KBM-7 (cell line): ENCODE data around the gene TPSAB1.
"Not testable (repeated sequence)": the region's sequence is repeated elsewhere in the genome, so short reads cannot be mapped to it uniquely, and the experiment has no call there.

Source experiments
- DNase-seq: peaks from one replicate; pipeline ENCODE4 v3.0.0-alpha.2; 2015
- in situ Hi-C: fragments of 300-500 bp; cut with MboI; formaldehyde crosslinking; loops from 2 replicates; pipeline ENCODE4 v1.14.3; 2020; ENCODE audit warnings: low sequenced_read_pairs, low pct_unique_long_range_greater_than_20kb, mixed read lengths

The TPSAB1 gene

GRCh38 chr16:1240436-1240835 is at the start of gene TPSAB1:
Gene TPSAB1, plus strand, starts transcription at chr16:1240705. Its CDS starts 234 bp downstream, at chr16:1240939.
- in situ Hi-C loops, DNase-seq: not testable (repeated sequence)

- DNase-seq, in situ Hi-C loops: not testable (repeated sequence)
Measured at GRCh38 chr16:1190789-1191188, 49.7 kb upstream of the TPSAB1 start.

- in situ Hi-C loops = no loop called here
- no peak for DNase-seq
Measured at GRCh38 chr16:1192384-1193073, 48.0 kb upstream of the TPSAB1 start.

GRCh38 chr16:1193143-1193824 is 47.2 kb upstream of the TPSAB1 start:
- in situ Hi-C loops = no loop called here
- DNase-seq = no peak

GRCh38 chr16:1193825-1194581 is 46.5 kb upstream of the TPSAB1 start:
- no peak for DNase-seq
- in situ Hi-C loops = no loop called here

GRCh38 chr16:1194665-1195392 is 45.7 kb upstream of the TPSAB1 start:
- in situ Hi-C loops = no loop called here
- DNase-seq = no peak

- in situ Hi-C loops = no loop called here
- no peak for DNase-seq
Measured at GRCh38 chr16:1195393-1195666, 45.2 kb upstream of the TPSAB1 start.

- in situ Hi-C loops = no loop called here
- DNase-seq = peak; percentile 25
Measured at GRCh38 chr16:1196494-1196893, 44.0 kb upstream of the TPSAB1 start.

- in situ Hi-C loops = no loop called here
- DNase-seq = no peak
Measured at GRCh38 chr16:1197237-1197866, 43.2 kb upstream of the TPSAB1 start.

- in situ Hi-C loops = no loop called here
- DNase-seq = no peak
Measured at GRCh38 chr16:1198194-1198593, 42.3 kb upstream of the TPSAB1 start.

- DNase-seq, in situ Hi-C loops: not testable (repeated sequence)
Measured at GRCh38 chr16:1198671-1199346, 41.7 kb upstream of the TPSAB1 start.

- DNase-seq = no peak
- in situ Hi-C loops = no loop called here
Measured at GRCh38 chr16:1199347-1200013, 41.0 kb upstream of the TPSAB1 start.

- in situ Hi-C loops = no loop called here
- no peak for DNase-seq
Measured at GRCh38 chr16:1200014-1200627, 40.4 kb upstream of the TPSAB1 start.

- in situ Hi-C loops = no loop called here
- DNase-seq = no peak
Measured at GRCh38 chr16:1201444-1201843, 39.1 kb upstream of the TPSAB1 start.

- in situ Hi-C loops = no loop called here
- DNase-seq = no peak
Measured at GRCh38 chr16:1202274-1202673, 38.2 kb upstream of the TPSAB1 start.

GRCh38 chr16:1204933-1205332 is 35.6 kb upstream of the TPSAB1 start:
- in situ Hi-C loops = no loop called here

GRCh38 chr16:1206326-1206725 is 34.2 kb upstream of the TPSAB1 start:
- in situ Hi-C loops = no loop called here
- no peak for DNase-seq

More at GRCh38 chr16:1204933-1205332, 35.6 kb upstream of the TPSAB1 start:
- DNase-seq = no peak

GRCh38 chr16:1206786-1207185 is 33.7 kb upstream of the TPSAB1 start:
- in situ Hi-C loops = no loop called here
- DNase-seq = no peak
